Keratinocyte (primary cell): Measurements from ENCODE around the gene MAP3K4.

ENCODE experiments used
- CTCF ChIP-seq, 3 experiments: IDR thresholded peaks in 1 of 3; conservative IDR thresholded peaks in 1 of 3; optimal IDR thresholded peaks in 1 of 3; 2 replicates in 2 of 3; 3 replicates in 1 of 3; pipeline versions ENCODE3 to v1.5.1; 2011; ENCODE audit warnings: low read length in 3 of 3, mild to moderate bottlenecking in 3 of 3, moderate library complexity in 2 of 3, control low read depth in 1 of 3, inconsistent platforms in 1 of 3; ENCODE audit not compliant: insufficient read depth in 2 of 3; ENCODE audit errors: extremely low read depth in 1 of 3
- EZH2 ChIP-seq: IDR thresholded peaks from one replicate; pipeline ENCODE4 v1.6.1; 2012; ENCODE audit warnings: inconsistent platforms, mild to moderate bottlenecking, low read length, moderate library complexity

- TF ChIP-seq CTCF (optimal IDR thresholded peaks at IDR 0.05 in 1 of 3, IDR thresholded peaks at IDR 0.05 in 1 of 3, conservative IDR thresholded peaks at IDR 0.05 in 1 of 3; ENCODE audit: extremely low read depth in 1 of 3, insufficient read depth in 2 of 3, low read length in 3 of 3) (no peak), EZH2 (no peak)
Measured at GRCh38 chr6:160995271-160995670, 3.7 kb downstream of the MAP3K4 start.
